Epithelial cell of proximal tubule (primary cell): ENCODE results near the gene PPRC1. TPM values are rescaled to one million over a fixed set of nuclear protein-coding genes. Genes with fewer than 3 reads are reported as not detected.

ENCODE experiments used
- DNase-seq: peaks from one replicate; pipeline ENCODE4 v3.0.0-alpha.2; 2011; ENCODE audit warnings: low read depth
- H3K4me3 ChIP-seq: 2 replicates; pipeline ENCODE4 v1.5.1; 2011; ENCODE audit warnings: low read depth, mild to moderate bottlenecking, low read length
- CTCF ChIP-seq: conservative IDR thresholded peaks from 2 replicates; pipeline ENCODE4 v1.5.1; 2012; ENCODE audit warnings: low read depth, mild to moderate bottlenecking, low read length
- total RNA-seq: library from RNA; depleted of rRNA; stranded (reverse); fragments of >200 nt; gene quantifications from 2 replicates; pipeline ENCODE4 v1.2.3, GENCODE V29; 2015

PPRC1 gene
- total RNA-seq, 1 donor from 2014 or later = 21.4 TPM

GRCh38 chr10:102101152-102101551 is 31.7 kb upstream of the PPRC1 start:
- DNase-seq = no peak
- peak; percentile 44 for TF ChIP-seq CTCF
- H3K4me3 ChIP-seq = no peak overlapping the region

GRCh38 chr10:102102421-102102820 is 30.4 kb upstream of the PPRC1 start:
- DNase-seq = no peak
- no peak overlapping the region for H3K4me3 ChIP-seq
- no peak for TF ChIP-seq CTCF

- no peak for TF ChIP-seq CTCF
- no peak overlapping the region for H3K4me3 ChIP-seq
- DNase-seq = no peak
Measured at GRCh38 chr10:102106998-102107397, 25.8 kb upstream of the PPRC1 start.

- H3K4me3 ChIP-seq = no peak overlapping the region
- TF ChIP-seq CTCF = no peak
- DNase-seq = no peak
Measured at GRCh38 chr10:102109166-102110116, 23.4 kb upstream of the PPRC1 start.

- no peak overlapping the region for H3K4me3 ChIP-seq
- DNase-seq = no peak
- TF ChIP-seq CTCF = no peak
Measured at GRCh38 chr10:102111276-102111675, 21.6 kb upstream of the PPRC1 start.

- DNase-seq = no peak
- peak; percentile 36 for TF ChIP-seq CTCF
- H3K4me3 ChIP-seq = no peak overlapping the region
Measured at GRCh38 chr10:102112210-102112817, 20.5 kb upstream of the PPRC1 start.
